HCT116 (cell line): ENCODE data around the gene ELFN2.

Source experiments
- EZH2phosphoT487 ChIP-seq: fragments of 200-600 bp; IDR thresholded peaks from 2 replicates; pipeline ENCODE4 v1.6.1; 2018; ENCODE audit warnings: antibody characterized with exemption, borderline replicate concordance
- POLR2A ChIP-seq: IDR thresholded peaks from 2 replicates; pipeline ENCODE4 v1.7.0; 2011; ENCODE audit warnings: borderline replicate concordance; ENCODE audit not compliant: insufficient read depth, insufficient read length; ENCODE audit errors: extremely low read depth
- TF ChIP-seq, protein P1 (sequence below), 3 experiments: fragments of 200-600 bp in 1 of 3; sonication (generic) in 1 of 3; IDR thresholded peaks in 2 of 3; conservative IDR thresholded peaks in 1 of 3; 2 replicates each; pipeline ENCODE4 v1.5.1; 2012 to 2017; ENCODE audit warnings: low read depth in 2 of 3, low read length in 2 of 3, antibody characterized with exemption in 1 of 3, borderline replicate concordance in 1 of 3, control low read depth in 1 of 3, mild to moderate bottlenecking in 1 of 3, mixed read lengths in 1 of 3, mixed run types in 1 of 3, moderate library complexity in 1 of 3; ENCODE audit not compliant: insufficient read depth in 1 of 3

DNA sequence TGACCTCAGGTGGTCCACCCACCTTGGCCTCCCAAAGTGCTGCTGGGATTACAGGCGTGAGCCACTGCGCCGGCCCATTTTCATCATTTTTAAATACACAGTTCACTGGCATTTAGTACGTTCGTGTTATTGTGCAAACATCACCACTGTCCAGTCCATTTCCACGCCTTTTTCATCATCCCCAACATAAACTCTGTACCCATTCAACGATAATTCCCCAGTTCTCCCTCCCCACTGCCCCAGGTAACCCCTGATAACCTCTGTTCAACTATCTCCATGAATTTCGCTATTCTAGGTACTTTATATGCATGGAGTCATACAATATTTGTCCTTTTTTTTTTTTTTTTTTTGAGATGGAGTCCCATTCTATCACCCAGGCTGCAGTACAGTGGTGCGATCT, 18.2 kb upstream of the ELFN2 start:
- TF ChIP-seq EZH2phosphoT487 (no peak), POLR2A (no peak)
- TF ChIP-seq, protein P1, sequence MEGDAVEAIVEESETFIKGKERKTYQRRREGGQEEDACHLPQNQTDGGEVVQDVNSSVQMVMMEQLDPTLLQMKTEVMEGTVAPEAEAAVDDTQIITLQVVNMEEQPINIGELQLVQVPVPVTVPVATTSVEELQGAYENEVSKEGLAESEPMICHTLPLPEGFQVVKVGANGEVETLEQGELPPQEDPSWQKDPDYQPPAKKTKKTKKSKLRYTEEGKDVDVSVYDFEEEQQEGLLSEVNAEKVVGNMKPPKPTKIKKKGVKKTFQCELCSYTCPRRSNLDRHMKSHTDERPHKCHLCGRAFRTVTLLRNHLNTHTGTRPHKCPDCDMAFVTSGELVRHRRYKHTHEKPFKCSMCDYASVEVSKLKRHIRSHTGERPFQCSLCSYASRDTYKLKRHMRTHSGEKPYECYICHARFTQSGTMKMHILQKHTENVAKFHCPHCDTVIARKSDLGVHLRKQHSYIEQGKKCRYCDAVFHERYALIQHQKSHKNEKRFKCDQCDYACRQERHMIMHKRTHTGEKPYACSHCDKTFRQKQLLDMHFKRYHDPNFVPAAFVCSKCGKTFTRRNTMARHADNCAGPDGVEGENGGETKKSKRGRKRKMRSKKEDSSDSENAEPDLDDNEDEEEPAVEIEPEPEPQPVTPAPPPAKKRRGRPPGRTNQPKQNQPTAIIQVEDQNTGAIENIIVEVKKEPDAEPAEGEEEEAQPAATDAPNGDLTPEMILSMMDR (IDR thresholded peaks at IDR 0.05 in 2 of 3, conservative IDR thresholded peaks at IDR 0.05 in 1 of 3; ENCODE audit: borderline replicate concordance in 1 of 3, insufficient read depth in 1 of 3, low read depth in 2 of 3, low read length in 2 of 3), result no peak
